Esophagus muscularis mucosa (tissue), 4 donors: ENCODE measurements around the gene ALG8.

Experiments
- CTCF ChIP-seq, 3 experiments: fragments of 200-600 bp in 2 of 3; fragments of 450-650 bp in 1 of 3; sonication (generic) in 2 of 3; IDR thresholded peaks; one replicate each; pipeline ENCODE4 v1.5.1; 2017 to 2019; ENCODE audit warnings: antibody characterized with exemption in 3 of 3, mild to moderate bottlenecking in 2 of 3, moderate library complexity in 1 of 3
- EP300 ChIP-seq: sonication (generic); formaldehyde crosslinking; IDR thresholded peaks from one replicate; pipeline ENCODE4 v1.6.1; 2017; ENCODE audit warnings: antibody characterized with exemption
- POLR2A ChIP-seq: fragments of 450-650 bp; IDR thresholded peaks from one replicate; pipeline ENCODE4 v1.6.1; 2017; ENCODE audit warnings: antibody characterized with exemption, moderate library complexity, mild to moderate bottlenecking, low read depth
- POLR2AphosphoS5 ChIP-seq, 2 donors: sonication (generic); formaldehyde crosslinking; IDR thresholded peaks; one replicate each; pipeline ENCODE4 v1.6.1; 2017; ENCODE audit warnings: antibody characterized with exemption in 2 of 2

DNA sequence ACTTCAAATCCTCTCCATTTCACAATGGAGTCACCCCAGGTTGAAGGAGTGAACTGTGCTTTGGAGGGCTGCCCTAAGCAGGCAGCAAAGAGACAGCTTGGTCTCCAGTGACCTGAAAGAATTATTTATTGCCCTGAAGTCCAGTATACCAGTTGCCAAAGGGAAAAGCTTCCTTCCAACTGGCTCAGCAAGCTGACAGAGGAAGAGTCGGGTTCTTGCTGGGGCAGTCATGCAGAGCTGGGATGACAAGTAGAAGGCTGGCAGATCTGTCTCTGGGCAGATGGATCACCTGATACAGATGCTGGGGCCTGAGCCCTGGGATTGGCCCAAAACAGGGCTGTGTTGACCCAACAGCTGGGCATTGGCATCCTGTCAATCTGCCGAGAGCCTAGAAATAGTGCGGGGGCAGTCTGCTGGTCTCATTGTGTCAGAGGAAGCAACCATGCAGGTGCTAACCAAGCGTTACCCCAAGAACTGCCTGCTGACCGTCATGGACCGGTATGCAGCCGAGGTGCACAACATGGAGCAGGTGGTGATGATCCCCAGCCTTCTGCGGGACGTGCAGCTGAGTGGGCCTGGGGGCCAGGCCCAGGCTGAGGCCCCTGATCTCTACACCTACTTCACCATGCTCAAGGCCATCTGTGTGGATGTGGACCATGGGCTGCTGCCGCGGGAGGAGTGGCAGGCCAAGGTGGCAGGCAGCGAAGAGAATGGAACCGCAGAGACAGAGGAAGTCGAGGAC lies 75.8 kb downstream of the ALG8 start, which contains the start of gene THRSP:
- TF ChIP-seq CTCF (IDR thresholded peaks at IDR 0.05) = no peak
- TF ChIP-seq POLR2A = no peak
- TF ChIP-seq EP300 = no peak
- TF ChIP-seq POLR2AphosphoS5 (IDR thresholded peaks at IDR 0.05) = no peak
